HepG2 (cell line): Measurements from ENCODE around the gene XPNPEP1. TPM values are rescaled to one million over a fixed set of nuclear protein-coding genes. Genes with fewer than 3 reads are reported as not detected.
A peak's percentile ranks its signal among the peaks of the same experiment; 100 is the strongest.

Experiments used
- FOXO1 ChIP-seq: sonication (generic); formaldehyde crosslinking; IDR thresholded peaks from 2 replicates; pipeline ENCODE4 v1.4.0; 2020; ENCODE audit warnings: missing genetic modification reagents
- GTF3A ChIP-seq: sonication (generic); formaldehyde crosslinking; conservative IDR thresholded peaks from 2 replicates; pipeline ENCODE4 v1.4.0; 2020; ENCODE audit warnings: mild to moderate bottlenecking, missing genetic modification reagents
- PTBP1 ChIP-seq: fragments of 200-400 bp; formaldehyde crosslinking; IDR thresholded peaks from 2 replicates; pipeline ENCODE4 v1.6.1; 2018; ENCODE audit warnings: low read length, low read depth; ENCODE audit not compliant: poor library complexity, severe bottlenecking
- ZNF180 ChIP-seq: sonication (generic); formaldehyde crosslinking; IDR thresholded peaks from 2 replicates; pipeline ENCODE4 v1.4.0; 2020; ENCODE audit warnings: low read depth, missing genetic modification reagents, borderline replicate concordance
- ZNF230 ChIP-seq: sonication (generic); formaldehyde crosslinking; IDR thresholded peaks from 2 replicates; pipeline ENCODE4 v1.4.0; 2020; ENCODE audit warnings: mild to moderate bottlenecking, missing genetic modification reagents
- ZNF326 ChIP-seq: sonication (generic); formaldehyde crosslinking; IDR thresholded peaks from 2 replicates; pipeline ENCODE4 v1.4.0; 2020; ENCODE audit warnings: missing genetic modification reagents, borderline replicate concordance
- polyA plus RNA-seq, 8 experiments: library from polyadenylated mRNA; depleted of rRNA in 3 of 8; stranded (reverse) in 7 of 8; unstranded in 1 of 8; fragments of >200 nt; fragmentation: Illumina TruSeq in 4 of 8; extraction: Trizol in 4 of 8; gene quantifications; 2 replicates each; pipeline versions ENCODE4 v1.2.1 to v1.2.3, GENCODE V29; 2011 to 2016; ENCODE audit warnings: low read depth in 4 of 8, missing spikeins in 1 of 8, mixed read lengths in 1 of 8; ENCODE audit not compliant: insufficient read depth in 1 of 8
- total RNA-seq, 5 experiments: library from RNA; depleted of rRNA; stranded (reverse); fragments of >200 nt; fragmentation: Illumina TruSeq; extraction: Trizol; gene quantifications; 2 replicates each; pipeline ENCODE4 v1.2.3, GENCODE V29; 2016; ENCODE audit warnings: low read depth in 1 of 5
- TF ChIP-seq, protein P1 (sequence below): sonication (generic); formaldehyde crosslinking; conservative IDR thresholded peaks from 2 replicates; pipeline ENCODE4 v1.8.0; 2022; ENCODE audit warnings: low read depth, missing genetic modification reagents
- TF ChIP-seq, protein P2 (sequence below): sonication (generic); formaldehyde crosslinking; IDR thresholded peaks from 2 replicates; pipeline ENCODE4 v1.9.0; 2021; ENCODE audit warnings: missing genetic modification reagents, borderline replicate concordance
- TF ChIP-seq, protein P3 (sequence below): sonication (generic); formaldehyde crosslinking; IDR thresholded peaks from 2 replicates; pipeline ENCODE4 v1.4.0; 2020; ENCODE audit warnings: missing genetic modification reagents
- TF ChIP-seq, protein P4 (sequence below): sonication (generic); formaldehyde crosslinking; IDR thresholded peaks from 2 replicates; pipeline ENCODE4 v1.4.0; 2020; ENCODE audit warnings: missing genetic modification reagents, mild to moderate bottlenecking, borderline replicate concordance
- TF ChIP-seq, protein P5 (sequence below): sonication (generic); formaldehyde crosslinking; conservative IDR thresholded peaks from 2 replicates; pipeline ENCODE4 v1.4.0; 2020; ENCODE audit warnings: mild to moderate bottlenecking, missing genetic modification reagents, moderate library complexity
- TF ChIP-seq, protein P6 (sequence below): IDR thresholded peaks from 2 replicates; pipeline ENCODE4 v1.4.0; 2020; ENCODE audit warnings: mild to moderate bottlenecking, missing genetic modification reagents

The XPNPEP1 gene
- total and polyA plus RNA-seq, 2 of the 13 experiments (the other 11 are each of a cell fraction or from before 2014, with no cell fraction given) = 30.3 to 55.5 TPM

DNA sequence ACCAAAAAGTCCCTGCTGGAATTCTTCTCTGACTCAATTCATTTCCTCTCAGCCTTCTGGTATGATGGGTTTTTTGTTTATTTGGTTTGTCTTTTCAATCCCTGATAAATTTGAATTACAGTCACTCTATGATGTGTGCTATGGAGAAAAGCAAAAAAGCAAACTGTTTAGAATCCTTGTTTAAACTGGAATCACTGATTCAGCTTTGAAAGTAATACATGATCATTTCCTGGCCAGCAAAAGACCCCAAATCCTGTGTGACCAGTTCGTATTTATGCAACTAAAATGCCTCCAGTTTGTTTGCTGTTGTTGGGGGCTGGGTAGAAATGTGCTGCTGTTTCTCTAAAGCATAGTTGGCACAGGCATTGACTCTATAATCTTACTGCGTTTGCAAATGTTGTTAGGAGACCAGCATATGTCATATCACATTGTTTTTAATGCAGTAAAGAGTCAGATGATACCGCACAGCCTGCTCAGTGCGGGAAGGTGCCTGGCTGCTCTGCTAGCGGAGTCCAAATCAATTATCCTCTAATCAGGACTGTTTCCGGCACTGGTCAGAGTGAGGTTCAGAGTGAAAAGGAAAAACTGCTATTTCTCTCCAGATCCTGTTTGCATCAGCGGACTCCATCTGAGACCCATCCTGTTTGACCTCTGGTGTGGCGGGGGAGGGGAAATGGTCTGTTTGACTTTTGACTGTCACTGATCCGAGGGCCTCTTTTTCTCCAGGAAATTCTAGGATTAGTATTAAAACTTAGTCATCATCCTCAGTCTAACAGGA lies 43.8 kb upstream of the XPNPEP1 start (continued):
- TF ChIP-seq, protein P1, sequence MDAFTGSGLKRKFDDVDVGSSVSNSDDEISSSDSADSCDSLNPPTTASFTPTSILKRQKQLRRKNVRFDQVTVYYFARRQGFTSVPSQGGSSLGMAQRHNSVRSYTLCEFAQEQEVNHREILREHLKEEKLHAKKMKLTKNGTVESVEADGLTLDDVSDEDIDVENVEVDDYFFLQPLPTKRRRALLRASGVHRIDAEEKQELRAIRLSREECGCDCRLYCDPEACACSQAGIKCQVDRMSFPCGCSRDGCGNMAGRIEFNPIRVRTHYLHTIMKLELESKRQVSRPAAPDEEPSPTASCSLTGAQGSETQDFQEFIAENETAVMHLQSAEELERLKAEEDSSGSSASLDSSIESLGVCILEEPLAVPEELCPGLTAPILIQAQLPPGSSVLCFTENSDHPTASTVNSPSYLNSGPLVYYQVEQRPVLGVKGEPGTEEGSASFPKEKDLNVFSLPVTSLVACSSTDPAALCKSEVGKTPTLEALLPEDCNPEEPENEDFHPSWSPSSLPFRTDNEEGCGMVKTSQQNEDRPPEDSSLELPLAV = no peak
- TF ChIP-seq, protein P2, sequence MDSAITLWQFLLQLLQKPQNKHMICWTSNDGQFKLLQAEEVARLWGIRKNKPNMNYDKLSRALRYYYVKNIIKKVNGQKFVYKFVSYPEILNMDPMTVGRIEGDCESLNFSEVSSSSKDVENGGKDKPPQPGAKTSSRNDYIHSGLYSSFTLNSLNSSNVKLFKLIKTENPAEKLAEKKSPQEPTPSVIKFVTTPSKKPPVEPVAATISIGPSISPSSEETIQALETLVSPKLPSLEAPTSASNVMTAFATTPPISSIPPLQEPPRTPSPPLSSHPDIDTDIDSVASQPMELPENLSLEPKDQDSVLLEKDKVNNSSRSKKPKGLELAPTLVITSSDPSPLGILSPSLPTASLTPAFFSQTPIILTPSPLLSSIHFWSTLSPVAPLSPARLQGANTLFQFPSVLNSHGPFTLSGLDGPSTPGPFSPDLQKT (CRISPR knock-in tag) = no peak
- no peak for TF ChIP-seq ZNF326 (CRISPR knock-in tag)
- TF ChIP-seq, protein P3, sequence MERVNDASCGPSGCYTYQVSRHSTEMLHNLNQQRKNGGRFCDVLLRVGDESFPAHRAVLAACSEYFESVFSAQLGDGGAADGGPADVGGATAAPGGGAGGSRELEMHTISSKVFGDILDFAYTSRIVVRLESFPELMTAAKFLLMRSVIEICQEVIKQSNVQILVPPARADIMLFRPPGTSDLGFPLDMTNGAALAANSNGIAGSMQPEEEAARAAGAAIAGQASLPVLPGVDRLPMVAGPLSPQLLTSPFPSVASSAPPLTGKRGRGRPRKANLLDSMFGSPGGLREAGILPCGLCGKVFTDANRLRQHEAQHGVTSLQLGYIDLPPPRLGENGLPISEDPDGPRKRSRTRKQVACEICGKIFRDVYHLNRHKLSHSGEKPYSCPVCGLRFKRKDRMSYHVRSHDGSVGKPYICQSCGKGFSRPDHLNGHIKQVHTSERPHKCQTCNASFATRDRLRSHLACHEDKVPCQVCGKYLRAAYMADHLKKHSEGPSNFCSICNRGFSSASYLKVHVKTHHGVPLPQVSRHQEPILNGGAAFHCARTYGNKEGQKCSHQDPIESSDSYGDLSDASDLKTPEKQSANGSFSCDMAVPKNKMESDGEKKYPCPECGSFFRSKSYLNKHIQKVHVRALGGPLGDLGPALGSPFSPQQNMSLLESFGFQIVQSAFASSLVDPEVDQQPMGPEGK = no peak
- TF ChIP-seq FOXO1 (CRISPR knock-in tag) = peak; percentile 13; the same call in 1 of the 2 replicates
- TF ChIP-seq GTF3A (CRISPR knock-in tag) = no peak
- no peak for TF ChIP-seq PTBP1
- no peak for TF ChIP-seq ZNF180 (CRISPR knock-in tag)
- TF ChIP-seq, protein P4, sequence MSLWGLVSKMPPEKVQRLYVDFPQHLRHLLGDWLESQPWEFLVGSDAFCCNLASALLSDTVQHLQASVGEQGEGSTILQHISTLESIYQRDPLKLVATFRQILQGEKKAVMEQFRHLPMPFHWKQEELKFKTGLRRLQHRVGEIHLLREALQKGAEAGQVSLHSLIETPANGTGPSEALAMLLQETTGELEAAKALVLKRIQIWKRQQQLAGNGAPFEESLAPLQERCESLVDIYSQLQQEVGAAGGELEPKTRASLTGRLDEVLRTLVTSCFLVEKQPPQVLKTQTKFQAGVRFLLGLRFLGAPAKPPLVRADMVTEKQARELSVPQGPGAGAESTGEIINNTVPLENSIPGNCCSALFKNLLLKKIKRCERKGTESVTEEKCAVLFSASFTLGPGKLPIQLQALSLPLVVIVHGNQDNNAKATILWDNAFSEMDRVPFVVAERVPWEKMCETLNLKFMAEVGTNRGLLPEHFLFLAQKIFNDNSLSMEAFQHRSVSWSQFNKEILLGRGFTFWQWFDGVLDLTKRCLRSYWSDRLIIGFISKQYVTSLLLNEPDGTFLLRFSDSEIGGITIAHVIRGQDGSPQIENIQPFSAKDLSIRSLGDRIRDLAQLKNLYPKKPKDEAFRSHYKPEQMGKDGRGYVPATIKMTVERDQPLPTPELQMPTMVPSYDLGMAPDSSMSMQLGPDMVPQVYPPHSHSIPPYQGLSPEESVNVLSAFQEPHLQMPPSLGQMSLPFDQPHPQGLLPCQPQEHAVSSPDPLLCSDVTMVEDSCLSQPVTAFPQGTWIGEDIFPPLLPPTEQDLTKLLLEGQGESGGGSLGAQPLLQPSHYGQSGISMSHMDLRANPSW = no peak
- TF ChIP-seq, protein P5, sequence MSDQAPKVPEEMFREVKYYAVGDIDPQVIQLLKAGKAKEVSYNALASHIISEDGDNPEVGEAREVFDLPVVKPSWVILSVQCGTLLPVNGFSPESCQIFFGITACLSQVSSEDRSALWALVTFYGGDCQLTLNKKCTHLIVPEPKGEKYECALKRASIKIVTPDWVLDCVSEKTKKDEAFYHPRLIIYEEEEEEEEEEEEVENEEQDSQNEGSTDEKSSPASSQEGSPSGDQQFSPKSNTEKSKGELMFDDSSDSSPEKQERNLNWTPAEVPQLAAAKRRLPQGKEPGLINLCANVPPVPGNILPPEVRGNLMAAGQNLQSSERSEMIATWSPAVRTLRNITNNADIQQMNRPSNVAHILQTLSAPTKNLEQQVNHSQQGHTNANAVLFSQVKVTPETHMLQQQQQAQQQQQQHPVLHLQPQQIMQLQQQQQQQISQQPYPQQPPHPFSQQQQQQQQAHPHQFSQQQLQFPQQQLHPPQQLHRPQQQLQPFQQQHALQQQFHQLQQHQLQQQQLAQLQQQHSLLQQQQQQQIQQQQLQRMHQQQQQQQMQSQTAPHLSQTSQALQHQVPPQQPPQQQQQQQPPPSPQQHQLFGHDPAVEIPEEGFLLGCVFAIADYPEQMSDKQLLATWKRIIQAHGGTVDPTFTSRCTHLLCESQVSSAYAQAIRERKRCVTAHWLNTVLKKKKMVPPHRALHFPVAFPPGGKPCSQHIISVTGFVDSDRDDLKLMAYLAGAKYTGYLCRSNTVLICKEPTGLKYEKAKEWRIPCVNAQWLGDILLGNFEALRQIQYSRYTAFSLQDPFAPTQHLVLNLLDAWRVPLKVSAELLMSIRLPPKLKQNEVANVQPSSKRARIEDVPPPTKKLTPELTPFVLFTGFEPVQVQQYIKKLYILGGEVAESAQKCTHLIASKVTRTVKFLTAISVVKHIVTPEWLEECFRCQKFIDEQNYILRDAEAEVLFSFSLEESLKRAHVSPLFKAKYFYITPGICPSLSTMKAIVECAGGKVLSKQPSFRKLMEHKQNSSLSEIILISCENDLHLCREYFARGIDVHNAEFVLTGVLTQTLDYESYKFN (CRISPR knock-in tag) = peak; percentile 82
- TF ChIP-seq, protein P6, sequence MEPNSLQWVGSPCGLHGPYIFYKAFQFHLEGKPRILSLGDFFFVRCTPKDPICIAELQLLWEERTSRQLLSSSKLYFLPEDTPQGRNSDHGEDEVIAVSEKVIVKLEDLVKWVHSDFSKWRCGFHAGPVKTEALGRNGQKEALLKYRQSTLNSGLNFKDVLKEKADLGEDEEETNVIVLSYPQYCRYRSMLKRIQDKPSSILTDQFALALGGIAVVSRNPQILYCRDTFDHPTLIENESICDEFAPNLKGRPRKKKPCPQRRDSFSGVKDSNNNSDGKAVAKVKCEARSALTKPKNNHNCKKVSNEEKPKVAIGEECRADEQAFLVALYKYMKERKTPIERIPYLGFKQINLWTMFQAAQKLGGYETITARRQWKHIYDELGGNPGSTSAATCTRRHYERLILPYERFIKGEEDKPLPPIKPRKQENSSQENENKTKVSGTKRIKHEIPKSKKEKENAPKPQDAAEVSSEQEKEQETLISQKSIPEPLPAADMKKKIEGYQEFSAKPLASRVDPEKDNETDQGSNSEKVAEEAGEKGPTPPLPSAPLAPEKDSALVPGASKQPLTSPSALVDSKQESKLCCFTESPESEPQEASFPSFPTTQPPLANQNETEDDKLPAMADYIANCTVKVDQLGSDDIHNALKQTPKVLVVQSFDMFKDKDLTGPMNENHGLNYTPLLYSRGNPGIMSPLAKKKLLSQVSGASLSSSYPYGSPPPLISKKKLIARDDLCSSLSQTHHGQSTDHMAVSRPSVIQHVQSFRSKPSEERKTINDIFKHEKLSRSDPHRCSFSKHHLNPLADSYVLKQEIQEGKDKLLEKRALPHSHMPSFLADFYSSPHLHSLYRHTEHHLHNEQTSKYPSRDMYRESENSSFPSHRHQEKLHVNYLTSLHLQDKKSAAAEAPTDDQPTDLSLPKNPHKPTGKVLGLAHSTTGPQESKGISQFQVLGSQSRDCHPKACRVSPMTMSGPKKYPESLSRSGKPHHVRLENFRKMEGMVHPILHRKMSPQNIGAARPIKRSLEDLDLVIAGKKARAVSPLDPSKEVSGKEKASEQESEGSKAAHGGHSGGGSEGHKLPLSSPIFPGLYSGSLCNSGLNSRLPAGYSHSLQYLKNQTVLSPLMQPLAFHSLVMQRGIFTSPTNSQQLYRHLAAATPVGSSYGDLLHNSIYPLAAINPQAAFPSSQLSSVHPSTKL (CRISPR knock-in tag) = peak; percentile 81
- TF ChIP-seq ZNF230 = no peak
